K562 (cell line): ENCODE measurements around the gene DCTN2.

Source experiments
- ATF1 ChIP-seq, 2 experiments: fragments of 450-650 bp in 1 of 2; IDR thresholded peaks; 2 replicates each; pipeline ENCODE4 v1.6.1; 2016; ENCODE audit warnings: missing compliant biosample characterization in 1 of 2, missing genetic modification characterization in 1 of 2
- CTCF ChIP-seq, 3 experiments: IDR thresholded peaks in 2 of 3; conservative IDR thresholded peaks in 1 of 3; 2 replicates each; pipeline ENCODE4 v1.5.1; 2011 to 2012; ENCODE audit warnings: low read length in 3 of 3, mild to moderate bottlenecking in 3 of 3, control low read depth in 2 of 3, improper control_type of control experiment in 1 of 3, inconsistent platforms in 1 of 3, low read depth in 1 of 3, mixed read lengths in 1 of 3, moderate library complexity in 1 of 3; ENCODE audit not compliant: insufficient read depth in 2 of 3
- EHMT2 ChIP-seq: fragments of 450-650 bp; IDR thresholded peaks from 2 replicates; pipeline ENCODE4 v1.6.1; 2018; ENCODE audit warnings: antibody characterized with exemption
- HNRNPH1 ChIP-seq: fragments of 200-400 bp; formaldehyde crosslinking; optimal IDR thresholded peaks from 2 replicates; pipeline ENCODE3; 2017; ENCODE audit warnings: low read depth, mild to moderate bottlenecking, low read length, moderate library complexity
- KDM4B ChIP-seq, 2 experiments: fragments of 450-650 bp in 1 of 2; sonication (generic) in 1 of 2; IDR thresholded peaks; 2 replicates each; pipeline ENCODE4 v1.6.1; 2016 to 2017; ENCODE audit warnings: borderline replicate concordance in 2 of 2, antibody characterized with exemption in 1 of 2, low read depth in 1 of 2, mild to moderate bottlenecking in 1 of 2
- MCM7 ChIP-seq, 2 experiments: fragments of 450-650 bp; IDR thresholded peaks; 2 replicates each; pipeline ENCODE4 v1.6.1; 2016 to 2018
- NFYB ChIP-seq: IDR thresholded peaks from 2 replicates; pipeline ENCODE4 v1.6.1; 2011; ENCODE audit warnings: mild to moderate bottlenecking, moderate library complexity; ENCODE audit not compliant: insufficient read length; ENCODE audit errors: extremely low read depth
- SP2 ChIP-seq: IDR thresholded peaks from 2 replicates; pipeline ENCODE4 v1.6.1; 2011; ENCODE audit warnings: mild to moderate bottlenecking, low read depth, low read length, moderate library complexity; ENCODE audit not compliant: poor library complexity, severe bottlenecking; ENCODE audit errors: extremely low read depth
- ZBTB2 ChIP-seq: fragments of 450-650 bp; IDR thresholded peaks from 2 replicates; pipeline ENCODE4 v1.6.1; 2016; ENCODE audit warnings: antibody characterized with exemption
- TF ChIP-seq, protein P1 (sequence below): sonication (generic); formaldehyde crosslinking; IDR thresholded peaks from 2 replicates; pipeline ENCODE4 v1.8.1; 2022; ENCODE audit warnings: missing genetic modification reagents

GRCh38 chr12:57585156-57585555 is 38.2 kb upstream of the DCTN2 start:
- TF ChIP-seq ATF1 (CRISPR knock-in tag; IDR thresholded peaks at IDR 0.05) (no peak), ATF1 (tag; IDR thresholded peaks at IDR 0.05) (no peak), MCM7 (IDR thresholded peaks at IDR 0.05) (no peak), CTCF (IDR thresholded peaks at IDR 0.05 in 2 of 3, conservative IDR thresholded peaks at IDR 0.05 in 1 of 3; ENCODE audit: insufficient read depth in 2 of 3, low read depth in 1 of 3, low read length in 3 of 3) (no peak), ZBTB2 (no peak), NFYB (no peak), HNRNPH1 (no peak), EHMT2 (no peak), KDM4B (IDR thresholded peaks at IDR 0.05; ENCODE audit: borderline replicate concordance in 2 of 2, low read depth in 1 of 2) (no peak), SP2 (no peak)
- TF ChIP-seq, protein P1, sequence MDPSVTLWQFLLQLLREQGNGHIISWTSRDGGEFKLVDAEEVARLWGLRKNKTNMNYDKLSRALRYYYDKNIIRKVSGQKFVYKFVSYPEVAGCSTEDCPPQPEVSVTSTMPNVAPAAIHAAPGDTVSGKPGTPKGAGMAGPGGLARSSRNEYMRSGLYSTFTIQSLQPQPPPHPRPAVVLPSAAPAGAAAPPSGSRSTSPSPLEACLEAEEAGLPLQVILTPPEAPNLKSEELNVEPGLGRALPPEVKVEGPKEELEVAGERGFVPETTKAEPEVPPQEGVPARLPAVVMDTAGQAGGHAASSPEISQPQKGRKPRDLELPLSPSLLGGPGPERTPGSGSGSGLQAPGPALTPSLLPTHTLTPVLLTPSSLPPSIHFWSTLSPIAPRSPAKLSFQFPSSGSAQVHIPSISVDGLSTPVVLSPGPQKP (CRISPR knock-in tag): no peak
